CD4-positive, alpha-beta T cell treated with Interleukin-4 for 4 hours (primary cell): ENCODE results near the gene APBB2.

Experiments
- DNase-seq: peaks from one replicate; pipeline ENCODE4 v3.0.0-alpha.2; 2020

Gene APBB2

DNA sequence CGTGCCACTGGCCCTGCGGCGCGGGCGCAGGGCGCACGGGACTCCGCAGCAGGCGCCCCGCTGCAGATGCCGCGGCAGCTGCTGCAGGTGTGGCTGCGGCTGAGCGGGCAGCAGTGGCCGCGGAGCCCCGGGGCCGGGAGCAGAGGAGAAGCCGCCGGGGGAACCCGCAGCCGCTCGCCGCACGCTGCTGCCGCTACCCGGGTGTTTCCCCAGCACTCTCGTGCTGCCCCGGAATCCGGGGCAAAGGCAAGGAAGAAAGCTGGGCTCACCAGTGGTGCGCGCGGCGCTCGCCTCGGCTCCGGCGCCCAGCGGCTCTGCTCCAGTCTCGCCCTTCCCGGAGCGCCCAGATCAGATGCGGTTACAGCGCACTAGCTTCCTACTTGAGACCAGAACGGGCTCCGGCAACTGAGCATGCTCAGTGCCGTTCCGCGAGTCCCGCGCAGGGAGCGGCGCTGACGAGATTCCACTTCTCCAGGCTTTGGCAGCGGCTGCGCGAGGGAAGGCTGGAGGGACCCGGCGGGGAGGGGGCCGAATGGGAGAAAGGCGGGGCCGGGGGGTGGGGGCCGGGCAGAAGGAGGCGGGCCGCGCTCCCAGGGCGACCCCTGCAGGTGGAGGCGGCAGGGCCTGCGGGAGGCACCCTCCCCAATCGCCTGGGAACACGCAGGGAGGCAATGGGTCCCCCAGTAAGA, at the start of gene APBB2:
Gene APBB2 (minus strand): TSS at position 407 of the 689 bp plus-strand sequence. CDS start 181,288 bp downstream, outside the sequence.
- peak; percentile 4 for DNase-seq

DNA sequence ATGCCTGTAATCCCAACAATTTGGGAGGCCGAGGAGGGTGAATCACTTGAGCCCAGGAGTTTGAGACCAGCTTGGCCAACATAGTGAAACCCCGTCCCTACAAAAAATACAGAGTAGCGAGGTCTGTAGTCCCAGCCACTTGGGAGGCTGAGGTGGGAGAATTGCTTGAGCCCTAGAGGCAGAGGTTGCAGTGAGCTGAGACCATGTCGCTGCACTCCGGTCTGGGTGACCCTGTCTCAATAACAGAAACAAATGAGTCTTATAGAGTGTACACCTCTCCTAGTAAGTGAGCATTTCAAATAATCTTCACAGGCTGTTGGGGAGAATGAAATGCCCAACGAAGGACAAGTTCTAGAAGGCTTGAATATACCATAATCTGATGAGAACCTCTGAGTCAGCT, 47.9 kb upstream of the APBB2 start:
- no peak for DNase-seq

DNA sequence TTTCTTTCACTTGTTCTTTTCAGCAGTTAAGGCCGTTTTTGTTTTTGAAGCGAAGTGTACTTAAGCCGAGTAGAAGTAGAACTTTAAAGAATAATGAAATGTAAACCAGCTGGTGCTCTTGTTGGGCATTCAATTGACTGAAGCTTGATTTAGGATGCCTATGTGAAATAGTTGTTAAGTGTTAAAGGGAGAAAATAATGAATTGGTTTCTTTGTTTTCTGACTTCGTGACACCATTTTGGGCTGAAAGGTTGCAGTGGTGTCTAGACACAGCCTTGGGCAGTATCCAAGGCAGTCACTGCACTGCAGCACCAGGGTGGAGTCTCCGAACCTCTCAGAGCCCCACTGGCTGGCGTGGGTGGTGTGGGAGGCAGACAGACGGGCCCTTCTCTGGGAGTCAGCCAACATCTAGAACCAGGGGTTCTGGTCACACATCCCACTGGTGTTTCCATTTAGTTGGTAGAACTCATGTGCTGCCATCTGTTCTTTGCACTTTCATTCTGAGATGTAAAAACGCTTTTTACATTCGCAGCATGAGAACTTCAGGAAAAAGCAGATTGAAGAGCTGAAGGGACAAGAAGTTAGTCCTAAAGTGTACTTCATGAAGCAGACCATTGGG, 45.9 kb upstream of the APBB2 start:
- DNase-seq = no peak

DNA sequence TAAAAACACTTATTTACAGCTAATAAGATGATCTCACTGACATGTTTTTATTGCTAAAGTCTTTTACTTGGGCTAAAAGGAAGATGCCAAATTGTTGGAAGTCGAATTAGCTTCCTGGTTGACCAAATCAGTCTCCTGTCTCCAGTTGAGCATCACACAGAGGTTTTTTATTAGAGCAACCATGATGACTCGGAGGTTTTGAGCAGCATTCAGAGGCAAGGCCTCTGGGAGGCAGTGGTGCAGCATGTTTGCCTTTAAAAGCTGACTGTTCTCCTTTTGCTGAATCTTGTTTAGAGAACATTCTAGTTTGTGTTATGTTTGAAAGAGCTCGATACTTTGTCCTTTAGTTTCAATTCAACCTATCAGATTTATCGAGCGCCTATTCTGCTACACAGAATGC, 44.4 kb upstream of the APBB2 start:
- DNase-seq = no peak

DNA sequence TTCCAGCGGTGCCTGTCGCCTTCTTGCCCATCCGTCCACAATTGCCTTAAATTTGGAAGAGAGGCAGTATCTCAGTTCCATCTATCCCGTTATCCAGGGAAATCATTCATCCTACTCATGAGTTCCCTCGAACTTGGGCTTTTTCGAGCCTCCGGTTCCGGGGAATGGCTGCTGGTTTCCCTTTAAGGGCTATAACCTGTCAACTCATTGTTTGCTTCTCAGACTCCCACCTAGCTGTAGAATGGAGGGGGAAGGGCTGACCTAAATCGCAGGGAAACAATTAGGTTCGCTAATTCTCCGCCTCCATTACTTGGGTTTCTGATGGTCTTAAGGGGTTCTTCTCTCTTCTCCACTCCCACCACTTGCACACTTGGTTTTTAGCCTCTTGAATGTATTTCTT, 43.6 kb upstream of the APBB2 start:
- no peak for DNase-seq

DNA sequence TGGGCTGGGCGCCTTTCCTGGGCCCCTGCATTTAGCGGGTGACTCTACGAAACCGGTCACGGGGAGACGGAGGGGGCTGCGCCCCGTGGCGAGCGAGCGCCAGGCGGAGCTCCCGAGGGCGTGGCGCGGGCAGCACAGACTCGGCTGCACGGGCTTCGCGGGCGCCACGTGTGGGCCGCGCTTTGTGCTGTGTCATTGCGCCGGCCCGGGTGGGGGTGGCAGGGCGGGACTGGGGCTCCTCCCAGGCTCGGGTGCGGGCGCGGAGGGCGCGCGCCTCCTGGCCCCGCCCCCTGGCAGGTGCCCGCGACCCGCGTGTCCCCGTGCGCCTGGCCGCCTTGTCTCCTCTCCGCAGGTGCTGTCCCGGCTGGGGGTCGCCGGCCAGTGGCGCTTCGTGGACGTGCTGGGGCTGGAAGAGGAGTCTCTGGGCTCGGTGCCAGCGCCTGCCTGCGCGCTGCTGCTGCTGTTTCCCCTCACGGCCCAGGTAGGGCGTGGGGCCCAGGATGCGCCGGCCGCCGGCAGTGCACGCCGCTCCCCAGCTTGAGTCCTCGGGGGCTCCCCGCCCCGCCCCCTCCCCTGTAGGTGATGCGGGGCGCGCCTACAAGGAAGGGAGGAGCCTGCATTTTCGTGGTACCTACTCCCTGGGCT, 43.0 kb upstream of the APBB2 start:
- DNase-seq = no peak

DNA sequence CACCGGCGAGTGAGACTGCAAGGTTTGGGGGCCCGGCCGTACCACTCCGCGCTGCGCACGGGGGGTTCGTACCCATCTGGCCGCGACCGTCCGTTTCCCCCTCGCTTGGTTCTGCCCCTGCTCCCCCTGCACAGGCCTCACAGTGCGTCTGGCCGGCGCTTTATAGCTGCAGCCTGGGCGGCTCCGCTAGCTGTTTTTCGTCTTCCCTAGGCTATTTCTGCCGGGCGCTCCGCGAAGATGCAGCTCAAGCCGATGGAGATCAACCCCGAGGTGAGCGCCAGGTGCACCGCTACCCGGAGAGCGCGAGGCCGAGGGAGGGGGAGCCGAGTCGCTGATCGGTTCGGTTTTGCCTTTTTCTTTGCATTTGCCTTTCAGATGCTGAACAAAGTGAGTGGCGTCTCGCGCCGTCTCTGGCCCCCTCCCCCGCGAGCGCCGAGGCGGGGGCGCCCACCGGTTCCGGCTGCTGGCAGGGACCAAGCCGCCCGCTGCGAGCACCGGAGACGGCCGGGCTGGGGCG, 42.5 kb upstream of the APBB2 start, which contains the start of gene UCHL1:
Gene UCHL1 (plus strand): TSS at position 189 of the 517 bp plus-strand sequence. CDS start 49 bp downstream, at position 238.
- no peak for DNase-seq

DNA sequence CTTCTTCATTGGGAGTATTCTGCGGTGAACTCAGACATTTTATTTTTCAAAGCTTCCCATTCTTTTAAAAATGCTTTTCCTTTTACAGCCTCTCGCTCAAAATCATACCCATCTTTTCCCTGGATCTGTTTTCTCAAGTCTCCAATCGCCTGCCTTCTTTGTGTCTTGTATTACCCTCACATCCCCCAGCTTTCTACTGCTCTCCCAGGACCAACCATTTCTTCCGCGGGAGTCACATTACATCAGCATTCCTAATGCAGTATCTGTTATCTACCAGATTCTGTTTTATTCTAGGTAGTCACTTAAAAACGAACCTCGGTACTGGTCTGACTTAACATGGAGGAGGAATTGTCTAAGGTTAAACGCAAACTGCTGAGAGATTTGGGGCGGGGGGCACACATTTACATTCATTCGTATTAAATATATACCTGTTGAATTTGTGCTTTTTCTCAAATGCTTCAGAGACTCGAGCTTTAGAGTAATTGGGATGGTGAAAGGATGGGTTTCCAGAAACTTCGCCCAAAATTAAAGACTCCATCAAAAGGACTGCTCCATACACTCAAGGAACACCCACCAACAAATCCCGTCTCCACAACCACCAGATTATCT, 41.9 kb upstream of the APBB2 start:
- no peak for DNase-seq

DNA sequence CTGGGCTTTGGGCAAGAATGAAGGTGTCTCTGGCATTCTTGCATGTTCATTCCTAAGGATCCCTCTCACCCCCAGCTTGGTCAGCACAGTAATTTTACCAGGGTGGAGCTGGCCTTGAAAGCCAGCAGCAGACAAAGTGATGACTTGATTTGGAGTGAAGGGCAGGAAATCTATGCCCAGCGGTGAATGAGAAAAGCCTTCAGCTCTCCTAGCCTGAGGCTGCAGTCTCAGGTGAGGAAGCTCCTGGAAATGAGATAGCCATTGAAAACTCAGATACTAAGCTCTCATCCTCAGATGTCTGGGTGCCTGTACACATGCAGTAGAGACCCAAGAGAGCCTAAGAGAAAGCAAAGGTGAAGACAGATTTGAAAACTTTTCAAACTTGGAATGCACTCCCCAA, 31.6 kb upstream of the APBB2 start:
- no peak for DNase-seq

DNA sequence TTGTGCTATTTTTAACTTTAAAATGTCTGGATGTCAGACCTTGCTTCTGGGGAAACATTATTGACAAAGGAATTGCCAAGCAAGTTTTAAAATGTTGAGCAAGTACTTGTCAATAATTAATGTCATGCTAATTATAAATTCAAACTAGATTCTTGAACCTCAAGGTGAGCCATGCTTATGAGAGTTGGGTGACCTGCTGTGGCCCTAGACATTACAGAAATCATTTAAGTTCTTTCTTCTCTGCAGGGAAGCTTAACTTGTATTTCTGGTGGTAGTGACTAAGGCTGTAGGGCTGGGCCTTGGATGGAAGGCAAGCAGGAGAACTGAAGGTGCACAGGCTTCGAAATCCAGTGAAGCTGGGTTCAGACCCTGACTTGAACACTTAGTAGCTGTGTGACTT, 27.6 kb upstream of the APBB2 start:
- DNase-seq = no peak

DNA sequence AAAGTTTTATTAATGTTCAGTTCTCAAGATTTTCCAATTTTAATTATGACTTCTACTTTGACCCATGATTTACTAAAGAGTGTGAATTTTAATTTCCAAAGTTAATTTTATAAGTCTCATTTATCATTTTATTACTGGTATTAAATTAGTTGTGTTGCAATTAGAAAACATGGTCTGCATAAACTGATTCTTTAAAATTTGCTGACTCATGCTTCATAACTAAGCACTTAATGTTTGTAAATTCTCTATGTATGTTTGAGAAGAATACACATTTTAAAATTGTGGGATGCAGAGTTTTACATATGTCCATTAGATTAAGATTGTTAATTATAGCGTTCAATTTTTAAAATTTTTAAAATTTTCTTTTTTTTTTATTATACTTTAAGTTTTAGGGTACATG, 22.2 kb upstream of the APBB2 start:
- no peak for DNase-seq

DNA sequence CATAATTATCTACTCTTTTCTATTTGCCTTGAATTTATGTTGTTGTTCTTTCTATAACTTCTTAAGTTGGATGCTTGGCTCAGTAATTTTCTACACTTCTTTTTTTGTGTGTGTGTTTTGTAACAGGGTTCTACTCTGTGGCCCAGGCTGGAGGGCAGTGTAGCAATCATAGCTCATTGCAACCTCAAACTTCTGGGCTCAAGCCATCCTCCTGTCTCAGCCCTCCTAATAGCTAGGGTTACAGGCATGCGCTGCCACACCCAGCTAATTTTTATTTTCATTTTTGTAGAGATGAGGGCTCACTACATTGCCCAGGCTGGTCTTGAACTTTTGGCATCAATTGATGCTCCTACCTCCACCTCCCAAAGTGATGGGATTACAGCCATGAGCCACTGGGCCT, 21.7 kb upstream of the APBB2 start:
- no peak for DNase-seq

DNA sequence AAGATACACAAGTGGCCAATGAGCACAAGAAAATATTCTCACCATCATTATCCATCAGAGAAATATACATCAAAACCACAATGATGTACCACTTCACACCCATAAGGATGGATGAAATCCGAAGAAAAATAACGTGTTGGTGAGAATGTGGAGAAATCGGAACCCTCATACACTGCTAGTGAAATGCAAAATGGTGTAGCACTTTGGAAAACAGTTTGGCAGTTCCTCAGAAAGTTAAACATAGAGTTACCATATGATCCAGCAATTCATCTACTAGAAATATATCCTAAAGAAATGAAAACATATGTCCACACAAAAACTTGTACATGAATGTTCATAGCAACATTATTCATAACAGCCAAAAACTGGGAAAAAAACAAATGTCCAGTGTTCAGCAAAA, 18.5 kb upstream of the APBB2 start:
- no peak for DNase-seq

DNA sequence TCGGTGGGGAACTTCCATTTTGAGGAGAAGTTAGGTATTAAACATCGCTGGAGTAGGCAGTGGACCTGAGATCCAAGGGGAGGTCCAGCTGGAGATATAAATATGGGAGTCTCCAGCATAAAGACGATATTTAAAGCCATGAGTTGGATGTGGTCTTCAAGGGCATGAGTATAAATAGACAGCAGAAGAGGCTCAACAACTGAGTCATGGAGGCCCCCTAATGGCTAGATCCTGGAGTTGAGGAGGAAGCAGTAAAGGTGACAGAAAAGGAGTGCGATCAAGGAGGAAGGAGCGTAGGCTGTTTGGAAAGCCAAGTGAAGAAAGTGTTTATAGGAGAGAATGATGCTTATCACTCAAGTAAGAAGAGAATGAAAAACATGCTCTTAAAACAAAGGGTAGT, 18.1 kb upstream of the APBB2 start:
- DNase-seq = no peak

DNA sequence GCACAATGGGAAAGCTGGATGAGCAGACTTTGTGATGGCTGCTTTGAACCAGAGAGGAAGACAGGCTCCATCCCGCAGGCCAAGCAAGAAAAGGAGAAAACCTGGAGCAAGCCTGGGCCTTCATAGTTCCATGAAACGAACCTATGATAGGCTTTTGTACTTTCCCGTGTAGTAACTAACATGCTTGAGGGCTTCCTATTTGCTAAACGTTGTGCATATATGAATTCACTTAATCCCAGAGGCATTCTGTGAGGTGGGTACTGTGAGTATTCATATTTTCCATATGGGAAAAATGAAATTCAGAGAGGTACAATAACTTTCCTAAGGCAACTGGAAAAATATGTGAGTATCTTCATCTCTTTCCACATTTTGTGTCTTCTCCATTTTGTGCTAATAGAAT, 13.6 kb upstream of the APBB2 start:
- no peak for DNase-seq

DNA sequence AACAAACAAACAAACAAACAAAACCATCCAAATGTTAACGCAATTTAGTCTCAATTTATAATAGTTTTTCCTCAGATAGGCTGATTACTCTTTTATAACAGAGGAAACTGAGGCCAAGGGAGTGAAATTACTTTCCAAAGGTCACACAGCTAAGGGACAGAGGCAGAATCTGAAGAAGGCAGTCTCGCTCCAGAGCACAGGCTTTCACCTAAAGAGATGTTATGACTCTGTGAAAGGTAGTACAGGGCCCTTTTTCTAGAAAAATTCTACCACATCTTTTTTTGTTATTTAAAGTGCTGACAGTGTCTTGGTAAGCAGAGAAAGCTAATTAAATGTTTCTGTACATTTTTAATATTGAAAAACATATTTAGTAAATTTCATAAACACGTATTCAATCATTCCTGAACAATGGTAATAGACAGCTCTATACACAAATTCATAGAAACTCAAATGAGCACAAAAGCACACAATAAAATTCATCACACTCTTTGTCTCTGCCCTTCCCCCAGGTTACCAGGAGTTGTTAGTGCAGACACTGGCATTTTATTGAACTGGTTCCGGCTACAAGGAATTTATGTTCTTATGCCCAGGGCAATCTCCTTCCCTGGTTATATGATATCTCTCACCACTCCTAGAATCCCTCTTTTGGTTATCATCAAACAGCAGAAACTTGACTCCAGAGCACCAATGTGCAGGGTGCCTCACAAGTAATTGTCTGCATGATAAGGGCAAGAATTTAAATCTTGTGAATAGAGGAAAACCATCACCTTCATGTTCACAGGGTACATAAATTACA, 7.7 kb upstream of the APBB2 start:
- DNase-seq = no peak

DNA sequence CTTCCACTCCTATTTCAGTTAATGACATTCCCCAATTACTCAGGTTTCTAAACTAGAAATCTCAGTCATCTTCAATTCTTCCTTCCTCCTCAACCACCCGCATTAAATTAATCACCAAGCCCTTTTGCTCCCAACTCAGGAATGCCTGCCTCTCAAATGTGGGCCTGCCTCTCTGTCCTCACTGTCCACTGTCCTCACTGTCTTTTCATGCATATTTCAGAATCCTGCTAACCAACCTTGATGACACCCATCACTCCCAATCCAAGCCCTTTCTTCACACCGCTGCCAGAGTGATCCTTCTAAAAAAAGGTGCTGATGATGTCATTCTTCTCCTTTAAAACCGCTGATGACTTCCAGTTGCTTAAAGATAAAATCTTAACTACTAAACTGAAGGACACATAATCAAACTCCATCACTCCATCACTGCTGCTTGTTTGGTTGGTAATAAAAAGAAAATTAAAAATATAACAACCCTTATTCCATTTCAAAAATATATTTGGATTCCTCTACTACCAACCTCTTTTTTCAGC, 5.1 kb upstream of the APBB2 start:
- no peak for DNase-seq

DNA sequence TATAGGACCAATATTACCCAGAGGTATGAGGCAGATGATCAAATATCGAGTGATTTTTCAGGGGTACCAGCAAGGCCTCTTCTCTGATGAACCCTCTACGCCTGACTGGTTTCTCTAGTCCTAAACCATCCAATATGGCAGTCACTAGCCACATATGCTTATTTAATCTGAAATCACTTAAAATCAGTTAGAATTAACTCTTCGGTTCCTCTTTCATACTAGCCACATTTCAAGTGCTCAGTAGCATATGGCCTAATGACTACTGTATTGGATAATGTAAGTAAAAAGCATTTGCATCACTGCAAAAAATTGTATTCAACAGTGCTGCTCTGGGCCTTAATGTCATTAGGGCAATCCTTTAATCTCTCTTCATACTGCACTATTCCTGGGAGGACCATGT, 4.4 kb upstream of the APBB2 start:
- DNase-seq = no peak

DNA sequence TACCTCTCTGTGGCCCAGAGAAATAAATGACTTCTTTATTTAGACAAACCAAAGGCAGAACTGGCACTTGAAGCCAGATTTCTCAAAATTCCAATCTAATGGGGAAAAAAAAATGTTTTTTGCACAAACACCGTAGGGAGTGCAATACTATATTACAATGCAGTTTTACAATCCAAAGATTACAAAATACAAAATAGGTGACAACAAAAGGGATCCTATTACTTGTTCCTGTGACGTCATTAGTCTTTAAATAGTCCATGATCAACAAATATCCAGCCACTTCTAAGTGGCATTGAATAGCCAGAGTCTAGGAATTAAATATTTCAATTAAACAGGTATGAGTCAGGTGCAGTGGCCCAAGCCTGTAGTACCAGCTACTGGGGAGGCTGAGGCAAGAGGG, 3.0 kb upstream of the APBB2 start:
- DNase-seq = no peak

DNA sequence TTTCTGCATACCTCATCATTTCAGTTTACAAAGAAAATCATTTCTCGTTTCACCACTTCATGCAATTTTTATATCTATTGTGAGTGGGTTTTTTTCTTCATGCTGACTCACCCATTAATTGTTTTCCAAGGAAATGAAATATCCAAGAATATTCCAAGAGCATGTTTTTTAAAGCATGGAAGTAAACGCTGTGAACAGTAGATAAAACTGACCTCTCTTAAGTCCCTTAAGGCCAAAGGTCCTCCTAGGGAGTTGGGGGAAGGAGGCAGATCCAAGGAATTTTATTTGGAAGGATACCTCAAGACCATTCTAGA, 2.6 kb upstream of the APBB2 start:
- no peak for DNase-seq

DNA sequence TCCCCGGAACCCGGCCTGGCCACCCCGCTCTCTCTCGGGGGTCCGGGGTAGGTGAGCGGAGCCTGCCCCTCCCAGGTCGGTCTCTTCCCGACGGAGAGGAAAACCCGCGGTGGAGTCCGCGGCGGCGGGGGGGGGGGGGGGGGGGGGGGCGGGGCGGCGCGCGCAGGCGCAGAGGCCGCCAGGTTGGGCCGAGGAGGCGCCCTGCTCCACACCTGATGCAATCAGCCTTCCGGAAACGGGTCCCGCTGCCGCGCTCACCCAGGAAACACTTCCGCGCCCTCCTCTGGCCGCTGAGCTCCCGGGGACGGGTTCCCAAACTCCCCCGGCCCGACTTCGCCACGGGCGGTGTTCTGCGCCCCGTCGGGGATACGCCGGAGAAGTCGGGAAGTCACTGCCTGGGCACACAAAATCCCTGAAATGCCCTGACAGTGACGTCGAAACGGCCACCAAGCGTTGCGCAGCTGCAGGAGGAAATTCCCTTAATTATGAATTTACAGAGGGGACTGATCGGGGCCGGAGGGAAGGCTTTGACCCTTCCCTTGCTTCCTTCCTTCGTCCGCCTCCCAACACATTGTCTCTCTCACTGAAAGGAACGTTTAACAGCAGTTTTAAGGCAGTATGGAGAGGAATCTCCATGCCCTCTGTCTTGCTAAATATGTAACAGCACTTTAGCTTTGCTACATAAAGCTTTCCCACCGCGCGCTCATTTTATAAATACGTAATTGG, 2.1 kb upstream of the APBB2 start:
- no peak for DNase-seq

DNA sequence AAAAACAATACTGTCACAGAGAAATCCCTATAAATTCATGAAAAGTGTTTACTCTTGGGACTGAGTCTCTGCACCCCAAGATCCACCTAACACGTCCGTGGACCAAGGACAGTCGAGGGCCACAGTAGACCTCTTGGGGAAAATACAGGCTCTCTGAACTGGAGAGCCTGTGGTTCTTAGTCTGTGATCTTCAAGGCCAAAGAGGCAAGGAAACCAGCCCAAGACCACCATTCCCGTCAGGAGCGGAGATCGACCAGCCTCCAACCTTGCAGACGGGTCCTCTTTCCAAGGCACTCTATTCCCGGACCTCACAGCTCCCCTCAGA, 1.6 kb upstream of the APBB2 start:
- DNase-seq = no peak
